Loucy (cell line): Measurements from ENCODE around the gene TRABD2B.

Experiments
- H2AFZ ChIP-seq: fragments of 200-600 bp; sonication (generic); 2 replicates; pipeline ENCODE4 v1.6.0; 2016; ENCODE audit warnings: antibody characterized with exemption, mild to moderate bottlenecking, low read length, moderate library complexity
- H3F3A ChIP-seq: fragments of 200-600 bp; 2 replicates; pipeline ENCODE4 v1.6.0; 2016; ENCODE audit warnings: antibody characterized with exemption, low read depth, mild to moderate bottlenecking
- H3K27me3 ChIP-seq: fragments of 200-600 bp; sonication (generic); 2 replicates; pipeline ENCODE4 v1.6.1; 2014; ENCODE audit warnings: low read length, mild to moderate bottlenecking; ENCODE audit not compliant: insufficient read depth, poor library complexity, severe bottlenecking
- H3K36me3 ChIP-seq: fragments of 200-600 bp; sonication (generic); 2 replicates; pipeline ENCODE4 v1.6.1; 2016; ENCODE audit warnings: low read length; ENCODE audit not compliant: insufficient read depth
- H3K4me1 ChIP-seq: fragments of 200-600 bp; sonication (generic); 2 replicates; pipeline ENCODE4 v1.5.1; 2014; ENCODE audit warnings: low read length, mild to moderate bottlenecking; ENCODE audit not compliant: insufficient read depth, poor library complexity, severe bottlenecking
- H3K4me2 ChIP-seq: fragments of 200-600 bp; sonication (generic); 2 replicates; pipeline ENCODE4 v1.6.0; 2014; ENCODE audit warnings: antibody characterized with exemption, low read length, low read depth, mild to moderate bottlenecking; ENCODE audit not compliant: poor library complexity, severe bottlenecking
- H3K4me3 ChIP-seq: fragments of 200-600 bp; sonication (generic); 2 replicates; pipeline ENCODE4 v1.5.1; 2014; ENCODE audit warnings: low read length, mild to moderate bottlenecking, mixed read lengths; ENCODE audit not compliant: poor library complexity, severe bottlenecking
- H3K79me2 ChIP-seq: fragments of 200-600 bp; sonication (generic); 2 replicates; pipeline ENCODE4 v1.6.1; 2014; ENCODE audit warnings: low read length; ENCODE audit not compliant: insufficient read depth
- H3K9ac ChIP-seq: fragments of 200-600 bp; sonication (generic); 2 replicates; pipeline ENCODE4 v1.6.0; 2014; ENCODE audit warnings: mild to moderate bottlenecking, low read depth, low read length, moderate library complexity; ENCODE audit not compliant: poor library complexity, severe bottlenecking
- H3K9me2 ChIP-seq: fragments of 200-600 bp; sonication (generic); replicated peaks from 2 replicates; pipeline ENCODE4 v1.6.1; 2016; ENCODE audit warnings: low read depth, low read length, mixed read lengths
- H3K9me3 ChIP-seq: fragments of 200-600 bp; sonication (generic); 2 replicates; pipeline ENCODE4 v1.6.1; 2014; ENCODE audit warnings: mild to moderate bottlenecking, antibody characterized with exemption, low read length, low read depth; ENCODE audit not compliant: insufficient read depth
- H4K20me1 ChIP-seq: fragments of 200-600 bp; sonication (generic); 2 replicates; pipeline ENCODE4 v1.6.0; 2014; ENCODE audit warnings: antibody characterized with exemption, low read length, mild to moderate bottlenecking; ENCODE audit not compliant: insufficient read depth, poor library complexity, severe bottlenecking
- CTCF ChIP-seq: fragments of 200-600 bp; sonication (generic); conservative IDR thresholded peaks from 2 replicates; pipeline ENCODE4 v1.5.1; 2014; ENCODE audit warnings: mild to moderate bottlenecking, antibody characterized with exemption, low read length
- EZH2phosphoT487 ChIP-seq: fragments of 200-600 bp; IDR thresholded peaks from 2 replicates; pipeline ENCODE4 v1.6.1; 2018; ENCODE audit warnings: antibody characterized with exemption, mild to moderate bottlenecking, moderate library complexity, borderline replicate concordance

Gene TRABD2B

GRCh38 chr1:47778280-47778679 is 218.9 kb downstream of the TRABD2B start:
- TF ChIP-seq CTCF (no peak), EZH2phosphoT487 (no peak)
- Histone ChIP-seq H3K27me3 (no peaks in the 10 kb centered on the region), H3K36me3 (no peaks in the 10 kb centered on the region)

GRCh38 chr1:47777322-47777721 is 219.9 kb downstream of the TRABD2B start:
- Histone ChIP-seq H3K79me2 (no peaks in the 10 kb centered on the region), H3K9ac (no peak overlapping the region), H3K9me2 (no peaks in the 10 kb centered on the region), H2AFZ (no peak overlapping the region), H3K4me1 (no peaks in the 10 kb centered on the region), H3K4me2 (no peak overlapping the region), H3K36me3 (no peaks in the 10 kb centered on the region), H3F3A (no peaks in the 10 kb centered on the region), H3K4me3 (no peak overlapping the region), H3K27me3 (no peaks in the 10 kb centered on the region), H3K9me3 (no peaks in the 10 kb centered on the region), H4K20me1 (no peaks in the 10 kb centered on the region)
- TF ChIP-seq EZH2phosphoT487 = no peak
- TF ChIP-seq CTCF = no peak

More at GRCh38 chr1:47778280-47778679, 218.9 kb downstream of the TRABD2B start:
- Histone ChIP-seq H4K20me1 (no peaks in the 10 kb centered on the region), H3K9me3 (no peaks in the 10 kb centered on the region), H3F3A (no peaks in the 10 kb centered on the region), H3K79me2 (no peaks in the 10 kb centered on the region), H3K4me2 (no peak overlapping the region), H3K9me2 (no peaks in the 10 kb centered on the region), H3K4me3 (no peak overlapping the region), H2AFZ (no peak overlapping the region), H3K4me1 (no peaks in the 10 kb centered on the region), H3K9ac (no peak overlapping the region)

GRCh38 chr1:47776667-47777131 is 220.5 kb downstream of the TRABD2B start:
- Histone ChIP-seq H3K4me2 (no peak overlapping the region), H3K9me3 (no peaks in the 10 kb centered on the region), H3K9ac (no peak overlapping the region), H3K4me3 (no peak overlapping the region), H3K4me1 (no peaks in the 10 kb centered on the region), H3K79me2 (no peaks in the 10 kb centered on the region), H3K36me3 (no peaks in the 10 kb centered on the region), H3K9me2 (no peaks in the 10 kb centered on the region), H4K20me1 (no peaks in the 10 kb centered on the region), H3K27me3 (no peaks in the 10 kb centered on the region), H2AFZ (no peak overlapping the region), H3F3A (no peaks in the 10 kb centered on the region)
- TF ChIP-seq EZH2phosphoT487 (no peak), CTCF (no peak)
